SK-N-SH (cell line): ENCODE results near the gene ZNF563. TPM values are rescaled to one million over a fixed set of nuclear protein-coding genes. Genes with fewer than 3 reads are reported as not detected.
"Not testable (repeated sequence)": the region's sequence is repeated elsewhere in the genome, so short reads cannot be mapped to it uniquely, and the experiment has no call there.

Source experiments
- CTCF ChIA-PET: fragments of 300-600, 350-600 bp; formaldehyde crosslinking; extraction: SDS; loops from one replicate; lab custom pipeline; 2021; lab: Yijun Ruan, JAX
- POLR2A ChIA-PET: fragments of 350-600 bp; sonication (Branson Sonifier 250); formaldehyde crosslinking; extraction: SDS; loops from one replicate; lab custom pipeline; 2020; ENCODE audit warnings: antibody characterized with exemption, inconsistent platforms; lab: Yijun Ruan, JAX
- DNase-seq: peaks from one replicate; pipeline ENCODE4 v3.0.0; 2012
- H2AFZ ChIP-seq: fragments of 200-600 bp; sonication (generic); 2 replicates; pipeline ENCODE4 v1.8.1; 2016; ENCODE audit warnings: antibody characterized with exemption, mild to moderate bottlenecking, low read depth
- H3F3A ChIP-seq: fragments of 200-600 bp; sonication (generic); replicated peaks from 2 replicates; pipeline ENCODE3; 2016; ENCODE audit warnings: antibody characterized with exemption, mild to moderate bottlenecking; ENCODE audit not compliant: insufficient read depth
- H3K27ac ChIP-seq, 2 experiments: fragments of 200-500 bp in 1 of 2; fragments of 200-600 bp in 1 of 2; sonication (Bioruptor generic) in 1 of 2; sonication (generic), shearing (Covaris generic) in 1 of 2; 2 replicates each; pipeline versions ENCODE4 v1.5.1 to v1.6.1; 2014 to 2016; ENCODE audit warnings: low read depth in 2 of 2, inconsistent platforms in 1 of 2, low read length in 1 of 2, mild to moderate bottlenecking in 1 of 2, mixed read lengths in 1 of 2
- H3K27me3 ChIP-seq: fragments of 200-600 bp; sonication (generic), shearing (Covaris generic); 2 replicates; pipeline ENCODE4 v1.6.1; 2016; ENCODE audit warnings: mixed run types; ENCODE audit not compliant: insufficient read depth
- H3K36me3 ChIP-seq, 2 experiments: fragments of 200-500 bp in 1 of 2; fragments of 200-600 bp in 1 of 2; sonication (Bioruptor generic) in 1 of 2; sonication (generic) in 1 of 2; replicated peaks in 1 of 2; 2 replicates each; pipeline versions ENCODE3 to v1.5.1; 2014 to 2016; ENCODE audit warnings: low read length in 1 of 2, mild to moderate bottlenecking in 1 of 2; ENCODE audit not compliant: insufficient read depth in 2 of 2, control insufficient read depth in 1 of 2
- H3K4me1 ChIP-seq, 2 experiments: fragments of 200-500 bp in 1 of 2; fragments of 200-600 bp in 1 of 2; sonication (Bioruptor generic) in 1 of 2; sonication (generic), shearing (Covaris generic) in 1 of 2; 2 replicates each; pipeline versions ENCODE4 v1.5.1 to v1.6.1; 2014 to 2016; ENCODE audit warnings: low read depth in 1 of 2, low read length in 1 of 2, mixed run types in 1 of 2; ENCODE audit not compliant: insufficient read depth in 2 of 2, control insufficient read depth in 1 of 2
- H3K4me2 ChIP-seq: fragments of 200-600 bp; sonication (generic), shearing (Covaris generic); 2 replicates; pipeline ENCODE4 v1.6.1; 2017; ENCODE audit warnings: mixed run types
- H3K4me3 ChIP-seq, 2 experiments: fragments of 200-500 bp in 1 of 2; fragments of 200-600 bp in 1 of 2; sonication (Bioruptor generic) in 1 of 2; sonication (generic), shearing (Covaris generic) in 1 of 2; 2 replicates each; pipeline versions ENCODE4 v1.5.1 to v1.8.1; 2014 to 2016; ENCODE audit warnings: low read depth in 2 of 2, inconsistent platforms in 1 of 2, low read length in 1 of 2, mild to moderate bottlenecking in 1 of 2, mixed read lengths in 1 of 2, moderate library complexity in 1 of 2
- H3K79me2 ChIP-seq: fragments of 200-600 bp; sonication (generic); 2 replicates; pipeline ENCODE4 v1.8.1; 2017; ENCODE audit warnings: mild to moderate bottlenecking; ENCODE audit not compliant: insufficient read depth
- H3K9ac ChIP-seq: fragments of 200-600 bp; sonication (generic); 2 replicates; pipeline ENCODE4 v1.6.1; 2017; ENCODE audit warnings: mixed run types
- H3K9me2 ChIP-seq: fragments of 200-600 bp; sonication (generic); 2 replicates; pipeline ENCODE4 v1.6.1; 2017; ENCODE audit warnings: mixed run types
- H3K9me3 ChIP-seq: fragments of 200-600 bp; sonication (generic); 2 replicates; pipeline ENCODE4 v1.6.1; 2017; ENCODE audit warnings: mixed run types, mild to moderate bottlenecking, moderate library complexity
- H4K20me1 ChIP-seq: fragments of 200-600 bp; sonication (generic); 2 replicates; pipeline ENCODE4 v1.6.1; 2017; ENCODE audit warnings: mild to moderate bottlenecking, mixed run types; ENCODE audit not compliant: insufficient read depth
- ELF1 ChIP-seq: IDR thresholded peaks from 2 replicates; pipeline ENCODE4 v1.4.0; 2012
- EZH2phosphoT487 ChIP-seq: fragments of 200-600 bp; sonication (generic); IDR thresholded peaks from 2 replicates; pipeline ENCODE4 v1.6.1; 2017; ENCODE audit warnings: low read depth, mixed run types, mild to moderate bottlenecking, antibody characterized with exemption, moderate library complexity, borderline replicate concordance
- FOXM1 ChIP-seq: IDR thresholded peaks from 2 replicates; pipeline ENCODE4 v1.4.0; 2012; ENCODE audit warnings: low read depth, mild to moderate bottlenecking
- MXI1 ChIP-seq: IDR thresholded peaks from 2 replicates; pipeline ENCODE4 v1.6.1; 2012; ENCODE audit warnings: mild to moderate bottlenecking, low read depth, low read length, improper control_type of control experiment
- RFX5 ChIP-seq: IDR thresholded peaks from 2 replicates; pipeline ENCODE4 v1.6.1; 2012; ENCODE audit warnings: mild to moderate bottlenecking, improper control_type of control experiment, low read length
- USF2 ChIP-seq: fragments of 150-350 bp; IDR thresholded peaks from 2 replicates; pipeline ENCODE4 v1.6.1; 2017; ENCODE audit warnings: antibody characterized with exemption, low read length, low read depth, borderline replicate concordance
- WGBS: methylation state at CpG from one replicate; pipeline ENCODE4 v1.1.6; 2017; ENCODE audit warnings: low lambda C conversion rate; 5-methylcytosine and 5-hydroxymethylcytosine counted together
- polyA plus RNA-seq, 3 experiments: library from polyadenylated mRNA; depleted of rRNA; stranded (reverse); fragments of >200 nt; gene quantifications; 2 replicates each; pipeline ENCODE4 v1.2.3, GENCODE V29; 2012

Gene ZNF563
- polyA plus RNA-seq, 1 of the 3 experiments (the other 2 are of a cell fraction) = 0.99 TPM

GRCh38 chr19:12314553-12314952, 18.9 kb downstream of the ZNF563 start:
- 0 out of 2 replicates have a peak, but pooled peaks cover 4% of the 10 kb centered on the region for H3K9me3 ChIP-seq
- ChIA-PET CTCF (no interaction called here), POLR2A (no interaction called here)
- TF ChIP-seq ELF1 = no peak
- no peak for TF ChIP-seq FOXM1
- no peak for TF ChIP-seq MXI1
- no peaks in the 10 kb centered on the region for H3K9me2 ChIP-seq
- no peaks in the 10 kb centered on the region for H3K79me2 ChIP-seq
- no peaks in the 10 kb centered on the region for H3K27me3 ChIP-seq
- peaks cover 4 to 16% of the 10 kb centered on the region in 2 experiments for H3K36me3 ChIP-seq
- no peak overlapping the region for H2AFZ ChIP-seq
- H3K9ac ChIP-seq = no peak overlapping the region
- H4K20me1 ChIP-seq = no peaks in the 10 kb centered on the region
- no peaks in the 10 kb centered on the region for H3F3A ChIP-seq
- H3K27ac ChIP-seq = no peak overlapping the region
- DNase-seq = no peak
- no peak overlapping the region for H3K4me2 ChIP-seq
- no peak overlapping the region for H3K4me3 ChIP-seq
- H3K4me1 ChIP-seq = no peaks in the 10 kb centered on the region
- WGBS = 28% methylated on average over 7 of the region's 7 CpGs

DNA sequence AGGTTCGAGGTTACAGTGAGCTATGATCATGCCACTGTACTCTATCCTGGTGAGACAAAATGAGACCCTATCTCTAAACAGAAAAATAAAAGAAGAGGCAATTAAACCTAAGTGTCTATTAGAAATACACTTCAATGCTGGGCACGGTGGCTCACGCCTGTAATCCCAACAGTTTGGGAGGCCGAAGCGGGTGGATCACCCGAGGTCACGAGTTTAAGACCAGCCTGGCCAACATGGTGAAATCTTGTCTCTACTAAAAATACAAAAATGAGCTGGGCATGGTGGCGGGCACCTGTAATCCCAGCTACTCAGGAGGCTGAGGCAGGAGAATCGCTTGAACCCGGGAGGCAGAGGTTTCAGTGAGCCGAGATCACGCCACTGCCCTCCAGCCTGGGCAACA, 24.5 kb downstream of the ZNF563 start:
- H3K4me1 ChIP-seq, DNase-seq, H3K4me2 ChIP-seq, H4K20me1 ChIP-seq, CTCF ChIA-PET, H3K9me3 ChIP-seq, H3K9me2 ChIP-seq, H3K79me2 ChIP-seq, POLR2A ChIA-PET, H2AFZ ChIP-seq, H3K27ac ChIP-seq, H3K36me3 ChIP-seq, H3K9ac ChIP-seq, H3F3A ChIP-seq, H3K27me3 ChIP-seq, H3K4me3 ChIP-seq: not testable (repeated sequence)
- WGBS = 54% methylated on average over 12 of the region's 12 CpGs

DNA sequence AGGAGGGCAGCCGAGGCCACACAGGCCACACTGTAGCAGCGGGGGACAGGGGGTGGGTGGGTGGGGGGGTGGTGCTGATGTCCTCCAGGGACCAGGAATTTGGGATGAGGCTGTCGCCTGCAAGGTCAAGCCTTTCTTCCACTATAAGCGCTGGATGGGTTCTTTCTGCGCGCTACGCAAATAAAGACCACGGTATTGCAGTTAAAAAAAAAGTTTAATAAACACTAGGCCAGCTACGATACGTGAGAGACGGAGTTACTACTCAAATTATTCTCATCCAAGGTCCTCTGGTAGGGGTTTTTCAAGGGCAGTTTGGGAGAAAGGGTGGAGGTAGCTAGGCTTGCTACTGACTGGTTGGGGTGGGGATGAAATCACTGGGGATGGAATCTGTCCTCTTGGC, 38.2 kb downstream of the ZNF563 start:
- H3K9me2 ChIP-seq = no peaks in the 10 kb centered on the region
- H3K27me3 ChIP-seq = no peaks in the 10 kb centered on the region
- H3F3A ChIP-seq = no peaks in the 10 kb centered on the region
- peaks cover 0 to 6% of the 10 kb centered on the region in 2 experiments for H3K36me3 ChIP-seq
- no peak overlapping the region for H3K9ac ChIP-seq
- no peaks in the 10 kb centered on the region for H3K9me3 ChIP-seq
- H3K4me1 ChIP-seq = peaks cover 5 to 8% of the 10 kb centered on the region in 2 experiments; a peak in 3 of 4 replicates
- H2AFZ ChIP-seq = 0 out of 2 replicates have a peak overlapping the region, but pooled peaks have one; percentile 81
- ChIA-PET POLR2A (interaction anchor here (1.1 kb wide), 1 partner anchor 70 kb away, joined by 7 read pairs; the partner anchor contains the start of gene ZNF442), CTCF (interaction anchor here (1.0 to 1.3 kb wide), 2 partner anchors 70 to 236 kb away, joined by 3 to 4 read pairs; partner anchors contain the start of gene ZNF442)
- peak overlapping the region; percentile 86; the same call in 1 of the 2 replicates for H3K4me2 ChIP-seq
- 66% methylated on average over 11 of the region's 11 CpGs for WGBS
- no peaks in the 10 kb centered on the region for H4K20me1 ChIP-seq
- DNase-seq = no peak
- H3K27ac ChIP-seq = peak overlapping the region; percentile 54; a peak in 2 of 4 replicates
- H3K79me2 ChIP-seq = peaks cover 51% of the 10 kb centered on the region
- H3K4me3 ChIP-seq = peak overlapping the region; percentile 75 to 97
- TF ChIP-seq USF2 (no peak), RFX5 (no peak), EZH2phosphoT487 (no peak)
